D721Med (cell line): Measurements from ENCODE around the gene SALL1.

Source experiments
- DNase-seq: peaks from one replicate; pipeline ENCODE4 v3.0.0; 2011; ENCODE audit warnings: low spot score; ENCODE audit not compliant: insufficient read length
- FAIRE-seq: peaks from 2 replicates; lab custom pipeline; 2011; peaks lifted over from hg19 to GRCh38; lab: Jason Lieb, UNC
- CTCF ChIP-seq: IDR thresholded peaks from 2 replicates; pipeline ENCODE4 v1.5.1; 2012; ENCODE audit warnings: mild to moderate bottlenecking, control low read depth; ENCODE audit not compliant: insufficient read depth; ENCODE audit errors: missing control alignments

SALL1 gene

DNA sequence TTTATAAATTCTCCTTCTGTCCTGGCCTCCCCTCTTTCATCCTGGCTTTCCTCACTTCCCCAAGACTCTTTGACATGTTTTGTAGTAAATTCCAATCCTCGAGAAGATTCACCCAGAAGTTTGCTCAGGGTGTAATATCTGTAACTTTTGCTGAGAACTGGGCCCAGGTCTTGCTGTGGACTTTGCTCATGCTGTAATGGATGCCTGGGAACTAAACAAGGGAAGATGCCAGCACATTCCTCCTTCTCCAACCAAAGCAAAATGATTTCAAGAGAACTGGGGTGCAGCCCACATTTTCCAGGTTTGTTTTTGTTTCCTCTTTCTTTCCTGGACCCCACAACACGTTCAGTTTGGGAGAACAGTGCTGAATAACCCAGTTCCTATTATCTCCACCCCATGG is 6.6 kb upstream of the SALL1 start:
- no peak for DNase-seq
- no peak for FAIRE-seq

DNA sequence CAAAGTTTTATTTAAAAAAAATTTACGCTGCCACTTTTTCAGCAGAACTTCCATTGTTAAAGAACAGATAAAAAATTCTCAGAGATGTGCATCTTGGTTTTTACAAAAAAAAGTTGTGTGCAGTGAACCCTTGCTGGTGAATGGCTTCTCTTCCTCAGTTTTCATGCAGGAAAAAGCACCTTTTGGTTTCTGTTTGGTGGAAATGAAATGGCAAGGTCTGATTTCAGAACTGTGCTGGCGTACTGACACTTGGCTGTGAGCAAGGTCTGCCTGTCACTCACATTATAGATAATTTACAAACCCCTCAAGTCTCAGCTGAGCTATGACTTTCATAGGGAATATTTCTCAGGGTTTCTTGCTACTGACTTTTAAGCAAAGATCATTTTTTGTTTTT is 5.7 kb upstream of the SALL1 start:
- FAIRE-seq (no peak), DNase-seq (no peak)
- no peak for TF ChIP-seq CTCF

More for the DNA sequence above, 6.6 kb upstream of the SALL1 start:
- no peak for TF ChIP-seq CTCF

DNA sequence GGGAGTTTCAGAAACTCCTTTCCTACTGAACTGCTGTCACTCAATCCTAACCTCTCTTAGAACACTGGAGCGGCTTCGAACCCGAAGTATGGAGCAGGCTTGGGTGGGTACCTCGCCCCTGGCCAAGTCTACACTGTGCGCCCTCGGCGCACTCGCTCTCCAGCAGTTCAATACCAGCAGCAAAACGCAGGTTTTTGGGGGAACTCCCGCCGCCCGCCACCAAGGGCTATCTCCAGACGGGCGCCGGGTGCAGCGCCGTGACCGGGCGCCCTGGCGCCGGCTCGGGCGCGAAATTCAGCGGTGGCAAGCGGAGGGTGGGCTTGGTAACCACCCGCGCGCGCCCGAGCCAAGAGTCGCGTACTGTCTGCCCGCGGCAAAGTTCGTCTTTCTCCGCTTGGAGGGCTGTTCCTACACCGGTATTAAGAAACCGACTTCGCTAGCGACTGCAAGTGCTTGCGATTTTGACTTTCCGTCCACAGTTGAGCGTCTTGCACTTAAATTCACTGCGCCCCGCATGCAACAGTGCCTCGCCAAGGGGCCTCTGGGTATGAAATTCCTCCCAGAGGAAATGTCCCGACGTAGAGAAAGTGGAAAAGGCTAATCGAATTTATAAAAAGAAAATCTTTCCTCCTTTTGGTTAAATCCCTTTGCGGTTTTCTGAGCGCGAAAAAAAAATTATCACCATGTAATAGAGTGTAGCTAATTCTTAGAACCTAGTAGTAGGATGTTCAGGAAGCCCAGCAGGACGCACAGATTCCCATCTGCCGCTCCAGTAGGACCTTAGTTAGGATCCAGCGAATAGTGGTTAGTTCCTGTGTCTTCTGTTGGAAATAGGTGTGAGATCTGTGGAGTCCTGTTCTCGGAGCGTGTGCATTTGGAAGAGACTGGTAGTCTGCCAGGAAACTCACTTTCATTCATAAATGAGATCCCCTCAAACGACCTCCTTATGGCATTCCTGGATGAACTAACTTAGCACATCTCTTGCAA is 5.0 kb upstream of the SALL1 start:
- DNase-seq (no peak), FAIRE-seq (no peak)
- no peak for TF ChIP-seq CTCF

GRCh38 chr16:51155199-51155607 is 4.1 kb upstream of the SALL1 start:
- TF ChIP-seq CTCF, result no peak
- FAIRE-seq (no peak), DNase-seq (no peak)

- TF ChIP-seq CTCF, result no peak
Observed at GRCh38 chr16:51154271-51155171, 3.5 kb upstream of the SALL1 start.

GRCh38 chr16:51153577-51154031 is 2.5 kb upstream of the SALL1 start:
- no peak for FAIRE-seq
- TF ChIP-seq CTCF, result no peak
- no peak for DNase-seq

More at GRCh38 chr16:51154271-51155171, 3.5 kb upstream of the SALL1 start:
- DNase-seq (no peak), FAIRE-seq (no peak)
